HTR-8/SVneo (cell line): ENCODE results near the gene ALKBH3.

Source experiments
- DNase-seq: peaks from one replicate; pipeline ENCODE4 v3.0.0; 2011; ENCODE audit warnings: low spot score, mixed read lengths; ENCODE audit not compliant: insufficient read length
- FAIRE-seq: peaks from 2 replicates; lab custom pipeline; 2011; peaks lifted over from hg19 to GRCh38; lab: Jason Lieb, UNC

ALKBH3 gene

DNA sequence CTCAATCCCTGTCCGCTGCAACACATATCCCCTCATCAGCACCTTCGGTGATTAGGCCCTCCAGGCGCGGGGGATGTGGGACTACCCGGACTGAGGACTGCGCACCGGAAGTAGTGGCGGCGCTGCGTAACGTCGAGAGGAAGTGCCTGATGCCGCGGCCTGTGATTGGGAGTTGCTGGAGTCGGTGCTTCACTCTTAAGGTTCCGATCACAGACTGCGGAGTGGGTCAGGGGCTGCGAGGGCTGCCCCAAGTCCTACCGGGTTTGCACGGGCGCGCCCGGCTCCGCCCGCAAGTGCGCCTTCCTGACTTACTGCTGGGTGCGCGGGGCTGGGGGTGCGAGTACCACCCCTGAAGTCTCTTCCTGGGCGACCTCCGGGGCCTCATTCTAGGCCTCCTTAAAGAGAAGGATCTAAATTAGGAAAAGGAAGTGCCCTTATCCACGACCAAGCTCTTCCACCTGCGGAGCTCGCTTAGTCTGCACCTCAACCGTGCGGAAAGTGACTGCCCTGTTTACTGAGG, at the start of gene ALKBH3:
ALKBH3 (plus strand) TSS at position 192 of the 520 bp plus-strand sequence. CDS start 1,822 bp downstream, outside the sequence.
- DNase-seq, result peak; percentile 90
- FAIRE-seq, result peak; percentile 90

DNA sequence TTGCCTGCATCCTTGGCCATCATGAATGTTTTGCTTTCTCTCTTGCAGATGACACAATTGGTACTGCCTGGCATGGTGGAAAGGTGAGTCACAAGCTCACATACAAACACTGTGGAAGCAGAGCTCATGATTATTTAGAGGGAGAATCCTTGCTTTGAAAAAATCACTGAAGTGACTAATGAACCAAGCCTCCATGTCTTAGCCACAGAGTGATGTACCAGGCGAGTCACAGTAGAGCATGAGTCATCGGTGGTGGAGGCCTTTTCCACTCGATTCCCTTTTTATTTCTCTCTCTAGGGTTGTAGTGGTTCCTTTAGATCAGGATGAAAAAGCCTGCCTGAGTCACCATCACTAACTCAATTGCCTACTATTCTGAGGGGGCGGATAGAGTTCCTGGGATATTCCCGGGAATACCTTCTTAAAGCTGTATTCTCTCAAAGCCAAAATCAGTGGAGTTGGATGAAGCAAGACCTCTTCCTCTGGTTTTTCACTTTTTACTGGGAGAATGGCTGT, 49.6 kb upstream of the ALKBH3 start:
- FAIRE-seq, result peak; percentile 94
- peak; percentile 83 for DNase-seq

DNA sequence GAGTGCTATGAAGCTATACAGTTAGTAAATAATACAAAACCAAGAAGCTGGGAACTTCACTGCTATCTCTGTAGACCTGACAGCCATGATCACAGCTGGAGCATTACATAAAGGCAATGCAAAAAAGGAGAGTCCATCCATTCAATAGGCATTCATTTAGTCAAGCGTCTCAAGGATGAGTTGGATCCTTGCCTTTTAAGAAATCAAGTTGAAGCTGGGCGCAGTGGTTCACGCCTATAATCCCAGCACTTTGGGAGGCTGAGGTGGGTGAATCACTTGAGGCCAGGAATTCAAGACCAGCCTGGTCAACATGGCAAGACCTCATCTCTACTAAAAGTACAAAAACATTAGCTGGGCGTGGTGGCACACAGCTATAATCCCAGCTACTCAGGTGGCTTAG, 48.1 kb upstream of the ALKBH3 start:
- no peak for FAIRE-seq

DNA sequence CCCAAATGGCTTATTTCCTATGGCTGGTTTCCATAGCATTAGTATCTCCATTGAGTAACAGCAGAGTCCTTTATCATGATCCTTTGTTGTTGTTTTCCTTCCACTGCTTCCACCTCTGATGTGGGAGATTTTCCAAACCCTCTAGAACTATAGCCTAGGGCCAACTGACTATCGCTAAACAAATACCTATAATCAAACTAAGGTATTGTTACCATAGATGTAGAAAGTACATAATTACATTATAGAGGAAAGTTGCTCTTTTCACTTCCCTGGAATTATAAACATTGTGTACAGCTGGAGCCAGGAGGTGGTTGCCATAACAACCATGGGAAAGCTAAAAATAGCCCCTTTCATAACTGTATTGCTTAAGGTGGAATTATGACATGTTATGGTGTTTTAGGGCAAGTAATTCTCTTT, 47.0 kb upstream of the ALKBH3 start:
- FAIRE-seq, result no peak
- DNase-seq, result no peak

More for the DNA sequence above, 48.1 kb upstream of the ALKBH3 start:
- no peak for DNase-seq

DNA sequence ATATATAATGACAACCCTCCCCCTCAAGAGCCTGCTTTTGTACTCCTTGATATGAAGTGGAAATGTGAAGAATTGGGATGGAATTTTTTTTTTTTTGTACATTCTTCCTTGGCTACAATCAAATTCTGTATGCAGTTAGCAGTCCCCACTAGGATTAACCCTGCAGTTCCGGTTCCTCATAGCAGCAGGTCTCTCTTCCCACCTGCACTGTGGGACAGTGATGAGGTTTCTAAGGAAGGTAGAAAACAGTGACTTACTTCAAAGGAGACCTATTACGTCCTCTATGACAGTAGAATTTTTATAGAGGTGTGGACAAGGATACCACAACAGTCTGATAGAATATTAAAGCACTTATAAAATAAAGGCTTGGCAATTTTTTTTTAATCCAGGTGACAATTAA, 46.3 kb upstream of the ALKBH3 start:
- DNase-seq, result no peak

DNA sequence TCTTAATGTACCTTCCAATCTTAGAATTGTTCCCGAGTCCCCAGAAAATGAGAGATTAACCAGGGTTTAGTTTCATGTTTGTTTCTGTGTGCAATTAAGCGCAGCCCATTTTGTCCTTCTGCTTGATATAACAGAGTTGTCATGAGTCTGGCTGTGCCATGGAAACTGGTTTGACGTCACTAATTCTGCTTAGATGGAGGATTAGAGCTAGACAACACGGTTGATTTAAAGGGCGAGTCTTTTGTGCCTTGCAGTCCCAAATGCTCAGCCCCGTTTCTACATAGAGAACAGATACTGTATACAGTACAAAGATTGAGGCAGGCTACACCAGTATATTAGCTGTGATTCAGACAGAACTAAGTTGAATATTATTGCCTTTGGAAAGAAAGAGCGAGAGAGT, 45.5 kb upstream of the ALKBH3 start:
- DNase-seq (no peak), FAIRE-seq (no peak)

More for the DNA sequence above, 46.3 kb upstream of the ALKBH3 start:
- no peak for FAIRE-seq

DNA sequence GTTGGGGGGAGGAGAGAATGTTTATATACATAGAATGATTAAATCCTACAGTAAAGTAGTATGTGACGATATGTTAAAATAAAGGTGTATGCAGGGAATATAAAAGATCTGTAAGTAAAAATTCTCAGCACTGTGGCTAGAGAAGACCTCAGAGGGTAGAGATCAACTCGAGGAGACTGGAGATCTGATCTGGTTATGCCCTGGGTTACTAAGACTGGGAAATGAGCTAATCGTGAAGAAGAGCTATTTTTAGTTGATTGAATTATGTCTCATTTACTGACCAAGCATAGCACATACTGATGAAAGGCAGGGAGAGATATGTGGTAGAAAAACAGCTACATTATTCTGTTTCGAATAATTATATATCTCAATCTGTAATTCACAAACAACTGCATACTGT, 42.8 kb upstream of the ALKBH3 start:
- no peak for FAIRE-seq
- DNase-seq, result no peak

DNA sequence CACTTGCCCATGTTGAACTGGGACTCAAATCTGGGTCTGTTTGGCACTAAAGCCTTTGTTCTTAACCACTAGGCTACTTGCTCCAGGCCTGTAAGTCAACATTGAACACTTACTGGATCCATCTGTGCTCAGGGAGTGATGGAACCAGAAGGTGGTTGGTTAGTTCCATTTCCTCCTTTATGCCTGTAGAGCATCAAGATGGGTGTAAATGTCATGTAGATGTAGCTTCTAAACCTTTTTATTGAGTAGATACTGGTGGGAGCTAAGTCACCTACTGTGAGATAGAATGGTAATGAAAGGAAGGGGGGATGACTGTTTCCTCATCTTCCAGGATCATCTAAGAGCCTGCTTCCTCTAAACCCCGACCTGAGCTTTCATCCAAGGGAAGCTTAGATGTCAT, 38.6 kb upstream of the ALKBH3 start:
- FAIRE-seq (no peak), DNase-seq (no peak)

DNA sequence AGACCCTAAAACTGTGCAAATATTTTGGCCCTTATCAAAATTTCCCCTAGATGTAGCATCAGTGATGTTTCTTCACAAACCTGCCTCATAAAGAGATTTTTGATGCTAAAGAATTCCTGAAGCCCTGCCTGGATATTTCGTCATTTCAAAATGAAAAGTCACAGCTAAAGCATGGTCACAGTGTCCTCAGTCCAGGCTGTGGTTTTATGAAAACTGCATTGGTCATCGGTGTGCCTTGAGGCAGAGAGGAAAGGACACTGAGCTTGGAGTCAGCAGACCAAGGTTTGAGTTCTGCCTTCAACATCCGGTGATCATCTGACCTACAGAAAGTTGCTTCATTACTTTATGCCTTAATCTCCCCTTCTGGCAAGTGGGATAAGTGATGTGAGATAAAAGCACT, 34.8 kb upstream of the ALKBH3 start:
- DNase-seq, result no peak
- no peak for FAIRE-seq

DNA sequence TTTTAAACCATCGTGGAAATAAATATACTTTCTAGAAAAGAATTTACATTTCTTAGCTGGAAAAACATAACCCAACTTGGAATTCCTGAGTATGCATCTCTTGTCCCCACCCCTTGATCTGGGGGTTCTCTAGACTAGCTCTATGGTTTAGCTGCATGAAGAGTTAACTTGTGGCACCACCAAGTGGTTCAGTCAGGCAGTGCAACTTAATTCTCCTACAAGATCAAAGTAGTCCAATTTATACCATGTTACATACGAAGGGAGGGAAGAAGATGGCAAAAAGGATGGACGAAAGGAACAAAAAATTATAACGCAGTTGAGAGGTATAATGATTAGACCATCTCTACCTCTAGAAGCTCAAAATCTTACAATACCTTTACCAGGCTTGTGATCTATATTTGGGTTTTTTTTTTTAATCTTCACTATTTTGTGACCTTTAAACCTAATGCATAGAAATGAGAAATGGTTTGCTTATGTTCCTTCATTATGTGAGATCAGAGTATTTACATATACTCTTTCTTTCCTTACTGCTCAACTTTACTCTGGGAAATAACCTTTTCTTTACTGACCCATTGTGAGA, 28.5 kb upstream of the ALKBH3 start:
- DNase-seq, result peak; percentile 72
- peak; percentile 38 for FAIRE-seq

DNA sequence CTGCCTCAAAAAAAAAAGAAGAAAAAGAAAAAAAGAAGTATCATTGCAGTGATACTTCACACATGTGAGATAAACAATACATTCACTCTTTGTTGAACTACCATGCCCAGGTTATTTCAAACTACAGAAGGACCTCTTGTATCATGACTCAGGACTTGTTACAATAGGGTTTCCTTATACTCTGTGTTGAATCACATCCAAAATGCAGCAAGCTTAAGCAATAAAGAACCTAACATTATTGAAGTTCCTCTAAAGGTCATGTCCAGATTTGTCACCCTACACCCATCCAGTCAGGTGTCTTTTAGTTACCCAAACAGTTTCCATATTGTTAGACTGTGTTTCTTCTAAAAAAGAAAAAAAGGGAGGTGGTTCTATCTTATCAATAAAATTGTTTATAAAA, 26.9 kb upstream of the ALKBH3 start:
- no peak for FAIRE-seq
- DNase-seq, result no peak

DNA sequence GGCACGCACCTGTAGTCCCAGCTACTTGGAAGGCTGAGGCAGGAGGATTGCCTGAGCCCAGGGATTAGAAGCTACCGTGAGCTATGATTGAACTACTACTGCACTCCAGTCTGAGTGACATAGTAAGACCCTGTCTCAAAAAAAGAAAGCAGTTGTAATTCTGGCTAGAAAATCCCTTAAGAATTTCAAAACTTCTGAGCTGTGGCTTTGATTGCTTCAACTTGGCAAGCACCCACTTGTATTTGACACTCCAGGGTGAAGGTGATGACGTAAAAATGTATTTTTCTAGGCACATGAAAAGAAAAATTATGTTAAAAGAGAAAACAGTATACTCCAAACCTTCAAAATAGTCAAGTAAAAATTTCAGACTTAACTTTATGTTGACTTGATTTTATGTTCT, 23.6 kb upstream of the ALKBH3 start:
- DNase-seq, result no peak
- FAIRE-seq, result no peak

DNA sequence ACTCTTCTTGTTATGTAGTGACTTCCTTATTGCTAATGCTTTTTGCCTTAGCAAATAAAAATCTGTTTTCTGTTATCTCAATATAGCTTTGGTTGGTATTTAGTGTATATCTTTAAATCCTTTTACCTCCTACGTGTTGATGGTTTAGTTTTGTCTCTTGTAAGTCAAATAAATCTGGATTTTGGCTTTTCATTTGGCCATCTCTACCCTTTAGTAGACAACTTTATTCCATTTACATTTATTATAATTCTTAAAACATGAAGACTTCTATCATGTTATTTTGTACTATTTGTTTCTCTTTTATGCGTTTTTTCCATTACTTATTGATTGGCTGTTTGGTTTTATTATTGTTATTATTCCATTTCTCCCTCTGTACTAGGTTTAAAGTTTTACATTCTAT, 19.5 kb upstream of the ALKBH3 start:
- FAIRE-seq (no peak), DNase-seq (no peak)

DNA sequence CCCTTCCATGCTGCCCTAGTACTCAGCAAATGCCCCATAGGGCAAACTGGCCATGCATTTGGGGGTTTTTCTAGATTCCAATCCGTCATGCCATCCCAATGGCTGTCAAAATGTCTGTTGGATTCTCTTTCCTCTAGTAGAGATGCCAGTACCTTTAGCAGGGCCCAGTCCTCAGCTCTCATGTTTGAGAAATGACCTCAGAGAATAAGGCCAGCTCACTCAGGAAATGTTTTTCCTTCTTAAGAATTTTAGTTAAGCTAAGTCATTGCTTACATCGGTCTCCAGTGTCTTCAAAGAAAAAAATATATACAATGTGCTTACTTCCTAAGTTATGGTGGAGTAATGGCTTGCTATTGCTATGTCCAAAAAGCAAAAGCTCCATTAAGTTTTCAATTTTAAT, 14.1 kb upstream of the ALKBH3 start:
- FAIRE-seq, result no peak
- DNase-seq, result no peak

DNA sequence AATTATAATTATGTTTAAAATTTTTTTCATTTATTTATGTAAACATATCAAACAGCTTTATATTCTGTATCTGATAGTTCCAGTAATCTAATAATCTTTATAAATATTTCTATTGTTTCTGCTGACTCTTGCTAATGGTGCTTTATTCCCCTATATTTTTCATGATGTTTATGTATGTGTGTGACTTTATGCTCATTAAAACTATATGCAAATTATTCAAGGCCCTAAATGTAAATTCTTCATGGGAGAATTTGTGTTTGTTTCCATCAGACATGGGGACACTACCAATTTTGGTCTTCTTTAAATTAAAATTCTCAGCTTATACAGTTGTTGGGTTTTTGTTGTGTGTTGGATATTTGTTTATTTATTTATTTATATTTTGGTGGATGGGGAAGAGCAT, 13.7 kb upstream of the ALKBH3 start:
- no peak for FAIRE-seq
- DNase-seq, result no peak

DNA sequence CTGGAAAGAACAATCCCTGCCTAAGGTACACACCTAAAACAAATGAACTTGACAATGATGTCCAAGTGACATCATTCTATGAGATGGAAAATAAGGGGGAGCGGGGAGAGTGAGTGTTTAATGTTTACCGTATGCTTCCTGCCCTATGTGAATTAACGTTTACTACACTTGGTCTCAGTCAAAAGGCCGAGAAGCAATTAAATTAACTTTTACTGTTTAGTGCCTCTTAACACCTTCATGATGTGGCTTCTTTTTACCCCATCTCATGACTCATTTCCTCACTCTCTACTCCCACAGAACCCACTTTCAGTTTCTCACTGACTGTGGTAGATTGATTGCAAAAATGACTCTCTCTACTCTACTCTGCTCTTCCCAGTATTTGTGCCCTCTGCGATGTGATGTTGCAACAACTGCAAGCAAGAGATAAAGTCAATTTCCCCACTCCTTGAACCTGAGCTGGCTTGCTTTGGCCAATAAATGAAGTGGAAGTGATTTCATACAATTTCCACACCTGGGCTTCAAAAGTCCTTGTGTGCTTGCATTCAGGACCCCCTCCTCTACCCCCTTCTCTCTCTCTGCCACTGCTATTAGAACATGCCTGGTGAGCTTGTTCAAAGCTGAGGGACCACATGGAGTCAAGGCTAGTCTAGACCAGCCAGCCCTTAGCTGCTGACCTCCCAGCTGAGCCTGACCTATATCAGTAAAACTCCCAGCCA, 11.6 kb upstream of the ALKBH3 start:
- DNase-seq, result peak; percentile 11
- FAIRE-seq, result no peak

DNA sequence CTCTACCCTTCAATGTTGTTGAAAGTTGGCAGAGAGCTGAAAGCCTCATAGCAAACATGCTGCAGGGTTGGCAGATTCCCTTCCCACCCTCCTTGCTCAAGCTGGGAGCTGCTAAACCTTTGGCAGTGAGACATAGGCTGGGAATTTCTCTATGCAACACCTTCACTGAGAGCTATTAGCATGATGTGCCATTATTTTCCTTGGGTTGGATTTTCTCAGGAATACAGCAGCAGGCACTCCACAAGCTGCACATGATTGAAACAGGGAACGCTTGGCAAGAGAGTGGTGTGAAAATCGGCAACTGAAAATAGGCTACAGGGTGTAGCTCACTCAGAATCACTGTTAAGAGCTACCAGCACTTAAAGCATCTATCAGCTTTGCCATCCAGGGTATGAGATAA, 9.6 kb upstream of the ALKBH3 start:
- no peak for FAIRE-seq

DNA sequence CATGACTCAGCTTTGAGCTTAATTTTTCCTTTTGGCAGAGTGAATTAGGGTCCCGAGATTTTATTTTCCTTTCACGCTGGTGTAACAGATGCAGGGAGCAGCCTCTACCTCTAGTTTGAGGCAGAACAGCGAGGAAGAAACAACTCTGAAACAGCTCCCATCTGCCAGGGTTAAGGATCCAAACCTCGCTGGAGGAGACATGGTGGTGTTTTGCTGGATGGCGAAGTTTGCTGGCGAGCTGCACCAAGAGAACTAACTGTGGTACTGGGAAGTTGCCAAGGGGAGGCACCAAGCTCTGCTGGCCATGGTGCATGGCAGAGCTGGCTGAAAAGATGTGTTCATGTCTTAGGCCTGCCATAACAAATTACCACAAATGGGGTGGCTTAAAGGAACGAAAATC, 7.6 kb upstream of the ALKBH3 start:
- FAIRE-seq, result no peak
- no peak for DNase-seq

More for the DNA sequence above, 9.6 kb upstream of the ALKBH3 start:
- DNase-seq, result no peak

DNA sequence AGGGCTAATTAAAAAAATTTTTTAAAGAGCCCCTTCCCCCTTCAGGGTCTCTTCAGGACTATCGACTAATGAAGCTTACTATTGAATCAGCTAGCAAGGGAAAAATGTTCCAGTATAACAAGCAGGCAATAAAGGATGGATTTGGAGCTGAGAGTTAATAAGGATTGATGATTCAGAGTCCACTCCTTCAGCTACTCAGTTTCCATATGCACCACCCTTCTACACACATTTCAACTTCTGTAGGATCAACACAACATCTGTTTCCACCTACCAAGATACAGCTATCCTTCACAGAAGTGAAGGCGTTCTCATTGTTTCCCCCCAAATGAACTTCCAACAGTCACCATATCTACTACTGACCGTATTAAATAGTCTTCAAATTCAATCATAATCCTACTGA, 6.6 kb upstream of the ALKBH3 start:
- FAIRE-seq (no peak), DNase-seq (no peak)

DNA sequence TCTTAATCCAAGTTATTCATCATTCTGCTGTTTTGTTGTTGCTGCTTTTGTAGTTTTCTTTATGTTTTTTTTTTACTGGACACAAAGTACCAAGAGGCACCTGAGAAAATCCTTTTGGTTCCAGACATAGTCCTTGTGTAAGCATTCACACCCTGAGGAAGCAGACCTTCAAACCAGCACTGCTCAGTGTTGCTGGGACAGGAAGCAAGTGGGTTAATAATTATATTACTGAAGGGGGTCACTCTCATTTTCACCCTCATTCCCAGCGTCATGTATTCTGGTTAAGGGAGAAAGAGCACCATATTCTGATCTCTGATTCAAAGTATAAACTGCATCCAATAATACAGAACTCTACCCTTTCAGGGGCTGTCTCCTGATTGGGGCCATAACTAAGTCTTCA, 5.9 kb upstream of the ALKBH3 start:
- FAIRE-seq, result no peak
- DNase-seq, result no peak

DNA sequence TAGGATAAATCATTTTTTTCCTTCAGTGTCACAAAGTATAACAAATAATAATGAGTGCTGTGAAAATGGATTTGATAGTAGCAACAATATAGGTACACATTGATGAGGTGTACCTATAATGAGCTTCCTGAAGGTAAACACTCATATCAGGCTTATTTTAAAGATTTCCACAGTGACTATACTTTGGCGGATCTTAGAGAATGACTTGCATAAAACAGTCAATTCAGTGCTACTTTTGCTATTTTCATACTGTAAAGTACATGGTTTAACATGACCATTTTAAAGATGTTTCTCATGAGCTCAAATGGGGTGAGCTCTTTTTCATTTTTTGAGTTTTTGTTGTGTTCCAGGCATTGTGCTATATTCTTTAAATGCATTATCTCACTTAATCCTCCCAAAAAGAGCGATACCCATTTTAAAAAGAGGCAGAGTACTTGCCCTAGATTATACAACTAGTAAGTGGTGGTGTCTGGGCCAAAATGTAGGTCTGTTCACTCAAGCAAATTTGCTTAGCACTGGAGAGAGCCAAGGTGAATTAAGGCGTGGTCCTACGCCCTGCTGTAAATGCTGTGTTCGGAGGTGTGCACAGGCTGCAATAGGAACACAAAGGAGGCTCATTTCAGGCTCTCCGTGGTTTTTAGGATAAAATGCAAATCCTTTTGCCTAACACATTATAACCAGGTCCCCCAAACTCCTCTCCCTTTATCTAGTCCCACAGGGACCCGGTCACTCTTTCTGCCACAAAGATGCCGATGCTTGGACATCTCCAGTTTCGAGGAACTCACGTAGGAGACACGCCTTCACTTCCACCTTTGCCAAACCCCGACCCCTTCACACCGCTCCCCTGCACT, 617 bp upstream of the ALKBH3 start:
- no peak for FAIRE-seq
- no peak for DNase-seq
